Spleen (tissue), 11 donors: ENCODE data around the gene ENO3. TPM values are rescaled to one million over a fixed set of nuclear protein-coding genes. Genes with fewer than 3 reads are reported as not detected.

Experiments
- DNase-seq: peaks from one replicate; pipeline ENCODE4 v3.0.0-alpha.2; 2020
- H3K27ac ChIP-seq, 8 donors: fragments of 200-600 bp; sonication (generic) in 7 of 8; 1 replicate in 4 of 8; 2 replicates in 4 of 8; pipeline versions ENCODE4 v1.5.0 to v1.8.0; 2016 to 2021; ENCODE audit warnings: inconsistent platforms in 4 of 8, mild to moderate bottlenecking in 4 of 8, moderate library complexity in 1 of 8
- H3K27me3 ChIP-seq, 7 donors: fragments of 200-600 bp; sonication (generic) in 6 of 7; replicated peaks in 1 of 7; 1 replicate in 4 of 7; 2 replicates in 3 of 7; pipeline versions ENCODE4 v1.5.0 to v1.8.0; 2016 to 2021; ENCODE audit warnings: inconsistent platforms in 3 of 7, mild to moderate bottlenecking in 1 of 7
- H3K36me3 ChIP-seq, 6 donors: fragments of 200-600 bp; sonication (generic) in 5 of 6; 1 replicate in 4 of 6; 2 replicates in 2 of 6; pipeline versions ENCODE4 v1.5.0 to v1.8.0; 2016 to 2021; ENCODE audit warnings: inconsistent platforms in 2 of 6
- H3K4me1 ChIP-seq, 6 donors: fragments of 200-600 bp; sonication (generic) in 5 of 6; 1 replicate in 3 of 6; 2 replicates in 3 of 6; pipeline versions ENCODE4 v1.5.0 to v1.8.0; 2016 to 2021; ENCODE audit warnings: inconsistent platforms in 3 of 6
- H3K4me3 ChIP-seq, 8 donors: fragments of 200-600 bp; sonication (generic) in 7 of 8; 1 replicate in 4 of 8; 2 replicates in 4 of 8; pipeline versions ENCODE4 v1.5.0 to v1.8.0; 2016 to 2021; ENCODE audit warnings: inconsistent platforms in 4 of 8, mild to moderate bottlenecking in 4 of 8, moderate library complexity in 2 of 8
- H3K9me3 ChIP-seq, 8 donors: fragments of 200-600 bp; sonication (generic) in 7 of 8; 1 replicate in 4 of 8; 2 replicates in 4 of 8; pipeline versions ENCODE4 v1.5.0 to v1.8.0; 2016 to 2021; ENCODE audit warnings: inconsistent platforms in 4 of 8
- POLR2A ChIP-seq, 3 donors: fragments of 450-650 bp; IDR thresholded peaks; one replicate each; pipeline ENCODE4 v1.5.1; 2017; ENCODE audit warnings: antibody characterized with exemption in 3 of 3, mild to moderate bottlenecking in 1 of 3
- POLR2AphosphoS5 ChIP-seq, 3 donors: sonication (generic); formaldehyde crosslinking; IDR thresholded peaks; one replicate each; pipeline ENCODE4 v1.5.1; 2017; ENCODE audit warnings: antibody characterized with exemption in 3 of 3
- WGBS, 5 donors: extraction: QIAGEN DNeasy Blood & Tissue Kit in 3 of 5; methylation state at CpG; one replicate each; pipeline versions ENCODE4 v1.1.5 to v1.1.7; 2013 to 2018; 5-methylcytosine and 5-hydroxymethylcytosine counted together
- intact Hi-C: fragments of 100-400 bp; cut with DNase I; formaldehyde crosslinking; loops from one replicate; pipeline ENCODE4 v1.15.0; 2023; ENCODE audit warnings: low total_unique reads
- microRNA-seq, 3 donors: library from miRNA; unstranded; fragments of <30 nt; microRNA quantifications; one replicate each; pipeline versions ENCODE4 to v1.1.0, GENCODE V29; 2019 to 2020
- polyA plus RNA-seq, 3 donors: library from polyadenylated mRNA; stranded (reverse); fragments of 200-250 nt; gene quantifications; one replicate each; pipeline ENCODE4 v1.2.1, GENCODE V29; 2013
- small RNA-seq, 4 donors: library from RNA; depleted of rRNA; stranded (forward); fragments of <200 nt; gene quantifications; one replicate each; pipeline ENCODE3, GENCODE V24; 2016
- total RNA-seq, 7 donors: library from RNA; depleted of rRNA in 3 of 7; stranded (reverse); fragments of >200 nt in 3 of 7; fragmentation: NEBNext Ultra II Directional in 4 of 7; extraction: Animal tissue kit (Norgen Biotek cat#: 25700) in 4 of 7; gene quantifications; one replicate each; pipeline versions ENCODE4 v1.1.0 to v1.2.1, GENCODE V29; 2016 to 2021
- TF ChIP-seq, protein P1 (sequence below), 11 experiments: fragments of 200-600 bp in 7 of 11; fragments of 450-650 bp in 4 of 11; sonication (generic) in 4 of 11; IDR thresholded peaks in 8 of 11; conservative IDR thresholded peaks in 3 of 11; 1 replicate in 7 of 11; 2 replicates in 4 of 11; pipeline versions ENCODE4 v1.4.0 to v1.8.0; 2016 to 2021; ENCODE audit warnings: antibody characterized with exemption in 11 of 11, inconsistent platforms in 4 of 11, mild to moderate bottlenecking in 1 of 11
- donor health status: healthy with polysubstance abuse.
- donor health status: DM: no; HTN: no; CAD: no; lungs with moderate emphysema.
- donor health status: DM: no; HTN: no; CAD: no.
- donor health status: Bipolar disorder and iron deficiency.
- donor health status: healthy.
- donor health status: DM: no; HTN: no; CAD: no.
- donor health status: DM: yes; HTN: yes; CAD: no.

ENO3 gene
- total and polyA plus RNA-seq, 10 donors, result 3.1 to 23.4 (median 10.2) TPM

DNA sequence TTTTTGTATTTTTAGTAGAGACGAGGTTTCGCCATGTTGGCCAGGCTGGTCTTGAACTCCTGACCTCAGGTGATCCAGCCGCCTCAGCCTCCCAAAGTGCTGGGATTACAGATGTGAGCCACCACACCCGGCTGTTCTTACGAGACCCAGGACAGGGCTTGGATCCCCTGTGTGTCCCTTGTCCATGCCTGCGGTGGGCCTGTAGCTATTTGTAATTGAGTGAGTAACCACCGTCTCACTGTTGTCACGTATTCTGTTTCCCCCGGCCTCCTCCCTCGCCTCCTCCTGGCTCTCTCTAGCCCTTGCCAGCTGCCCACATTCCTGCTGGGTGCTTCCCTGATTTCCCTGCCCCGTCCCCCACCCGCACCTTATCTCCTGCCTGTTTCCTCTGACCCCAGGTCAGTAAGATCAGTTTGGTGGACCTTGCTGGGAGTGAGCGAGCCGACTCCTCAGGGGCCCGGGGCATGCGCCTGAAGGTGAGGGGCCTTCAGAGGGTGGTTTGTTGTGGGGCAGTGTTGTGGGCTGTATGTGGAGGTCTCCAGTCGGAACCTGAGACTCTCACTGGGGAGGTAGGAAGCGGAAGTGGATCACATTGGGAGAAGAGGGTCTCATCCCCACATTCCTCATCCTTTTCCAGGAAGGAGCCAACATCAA lies 52.4 kb downstream of the ENO3 start:
- Histone ChIP-seq H3K36me3 (peaks cover 3 to 83% (median 71%) of the 10 kb centered on the region in 6 donors), H3K27ac (no peak overlapping the region), H3K9me3 (no peaks in the 10 kb centered on the region), H3K4me1 (peaks cover 13 to 28% (median 21%) of the 10 kb centered on the region in 6 donors), H3K4me3 (no peak overlapping the region), H3K27me3 (no peaks in the 10 kb centered on the region)
- TF ChIP-seq, protein P1, sequence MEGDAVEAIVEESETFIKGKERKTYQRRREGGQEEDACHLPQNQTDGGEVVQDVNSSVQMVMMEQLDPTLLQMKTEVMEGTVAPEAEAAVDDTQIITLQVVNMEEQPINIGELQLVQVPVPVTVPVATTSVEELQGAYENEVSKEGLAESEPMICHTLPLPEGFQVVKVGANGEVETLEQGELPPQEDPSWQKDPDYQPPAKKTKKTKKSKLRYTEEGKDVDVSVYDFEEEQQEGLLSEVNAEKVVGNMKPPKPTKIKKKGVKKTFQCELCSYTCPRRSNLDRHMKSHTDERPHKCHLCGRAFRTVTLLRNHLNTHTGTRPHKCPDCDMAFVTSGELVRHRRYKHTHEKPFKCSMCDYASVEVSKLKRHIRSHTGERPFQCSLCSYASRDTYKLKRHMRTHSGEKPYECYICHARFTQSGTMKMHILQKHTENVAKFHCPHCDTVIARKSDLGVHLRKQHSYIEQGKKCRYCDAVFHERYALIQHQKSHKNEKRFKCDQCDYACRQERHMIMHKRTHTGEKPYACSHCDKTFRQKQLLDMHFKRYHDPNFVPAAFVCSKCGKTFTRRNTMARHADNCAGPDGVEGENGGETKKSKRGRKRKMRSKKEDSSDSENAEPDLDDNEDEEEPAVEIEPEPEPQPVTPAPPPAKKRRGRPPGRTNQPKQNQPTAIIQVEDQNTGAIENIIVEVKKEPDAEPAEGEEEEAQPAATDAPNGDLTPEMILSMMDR (IDR thresholded peaks at IDR 0.05 in 8 of 11, conservative IDR thresholded peaks at IDR 0.05 in 3 of 11), result no peak
- TF ChIP-seq POLR2A (IDR thresholded peaks at IDR 0.05) (no peak), POLR2AphosphoS5 (IDR thresholded peaks at IDR 0.05) (no peak)
- no peak for DNase-seq
- intact Hi-C loops, result no loop called here
- 92 to 96% (median 93%) methylated on average over 18 of the region's 18 CpGs for WGBS, 5 donors

Small RNAs within 50 kb of the gene (microRNA-seq; reads per million reads assigned to microRNA genes)
- gene MIR6864, result 0 to 0.35 (median 0.28) reads per million in 3 donors
- 0.28 to 1.1 (median 1.1) reads per million in 3 donors for gene MIR6865

Small RNAs within 50 kb of the gene (small RNA-seq; reads per million reads assigned to genes)
- gene MIR6864 (0 to 0.08 (median 0) reads per million in 4 donors), gene MIR6865 (0 to 0.14 (median 0.03) reads per million in 4 donors)

Other genes with a start within 250 kb of the ENO3 start
- 10 to 100 TPM; 21.7 to 67.6 (median 43.9) TPM for gene PELP1, start 247.0 kb upstream of the ENO3 start, total RNA-seq
- gene PELP1, start 247.0 kb upstream of the ENO3 start, polyA plus RNA-seq, result 10 to 100 TPM; 15.7 to 34.9 (median 25.8) TPM
- 100 to 1,000 TPM; 117 to 416 (median 226) TPM for gene ARRB2, start 240.5 kb upstream of the ENO3 start, total RNA-seq
- gene ARRB2, start 240.5 kb upstream of the ENO3 start, polyA plus RNA-seq, result 100 to 1,000 TPM in 2 of 3 donors, 10 to 100 TPM in 1; 61.4 to 127 (median 120) TPM
- 10 to 100 TPM; 17.1 to 42.7 (median 22.3) TPM for gene MED11, start 219.7 kb upstream of the ENO3 start, total RNA-seq
- gene MED11, start 219.7 kb upstream of the ENO3 start, polyA plus RNA-seq, result 10 to 100 TPM; 42.9 to 47.1 (median 43.8) TPM
- 10 to 100 TPM in 1 of 7 donors, 1 to 10 TPM in 6; 3.8 to 11.5 (median 5.2) TPM for gene ZMYND15, start 211.3 kb upstream of the ENO3 start, total RNA-seq
- gene ZMYND15, start 211.3 kb upstream of the ENO3 start, polyA plus RNA-seq, result 1 to 10 TPM; 1.8 to 3.1 (median 2.2) TPM
- 100 to 1,000 TPM in 1 of 7 donors, 10 to 100 TPM in 6; 45.5 to 104 (median 70.5) TPM for gene CXCL16, start 211.2 kb upstream of the ENO3 start, total RNA-seq
- gene CXCL16, start 211.2 kb upstream of the ENO3 start, polyA plus RNA-seq, result 10 to 100 TPM; 11.5 to 29.0 (median 17.2) TPM
- gene TM4SF5, start 179.2 kb upstream of the ENO3 start, total RNA-seq, result not detected
- gene TM4SF5, start 179.2 kb upstream of the ENO3 start, polyA plus RNA-seq, result not detected
- 10 to 100 TPM in 5 of 7 donors, 1 to 10 TPM in 2; 5.8 to 74.3 (median 16.5) TPM for gene VMO1, start 164.8 kb upstream of the ENO3 start, total RNA-seq
- 10 to 100 TPM in 1 of 3 donors, 1 to 10 TPM in 2; 5.0 to 10.9 (median 8.4) TPM for gene VMO1, start 164.8 kb upstream of the ENO3 start, polyA plus RNA-seq
- gene GLTPD2, start 162.2 kb upstream of the ENO3 start, total RNA-seq, result not detected
- under 1 TPM in 1 of 3 donors, not detected in 2; 0.06 TPM for gene GLTPD2, start 162.2 kb upstream of the ENO3 start, polyA plus RNA-seq
- 100 to 1,000 TPM in 1 of 7 donors, 10 to 100 TPM in 6; 72.9 to 143 (median 84.0) TPM for gene PSMB6, start 155.0 kb upstream of the ENO3 start, total RNA-seq
- gene PSMB6, start 155.0 kb upstream of the ENO3 start, polyA plus RNA-seq, result 100 to 1,000 TPM; 106 to 161 (median 124) TPM
- 10 to 100 TPM; 19.5 to 42.0 (median 37.4) TPM for gene PLD2, start 144.0 kb upstream of the ENO3 start, total RNA-seq
- 10 to 100 TPM in 2 of 3 donors, 1 to 10 TPM in 1; 6.0 to 14.1 (median 13.6) TPM for gene PLD2, start 144.0 kb upstream of the ENO3 start, polyA plus RNA-seq
- gene MINK1, start 117.8 kb upstream of the ENO3 start, total RNA-seq, result 100 to 1,000 TPM in 3 of 7 donors, 10 to 100 TPM in 4; 59.9 to 129 (median 92.2) TPM
- 10 to 100 TPM; 15.9 to 52.4 (median 28.4) TPM for gene MINK1, start 117.8 kb upstream of the ENO3 start, polyA plus RNA-seq
- 1 to 10 TPM; 1.6 to 4.1 (median 2.6) TPM for gene C17orf107, start 51.6 kb upstream of the ENO3 start, total RNA-seq
- under 1 TPM; 0.15 to 0.70 (median 0.26) TPM for gene C17orf107, start 51.6 kb upstream of the ENO3 start, polyA plus RNA-seq
- gene CHRNE, start 48.0 kb upstream of the ENO3 start, total RNA-seq, result 1 to 10 TPM in 4 of 7 donors, under 1 TPM in 3; 0.33 to 3.0 (median 1.9) TPM
- gene CHRNE, start 48.0 kb upstream of the ENO3 start, polyA plus RNA-seq, result 1 to 10 TPM; 1.2 to 1.4 (median 1.3) TPM
- gene GP1BA, start 18.8 kb upstream of the ENO3 start, total RNA-seq, result 1 to 10 TPM; 1.8 to 6.1 (median 3.0) TPM
- 1 to 10 TPM; 2.0 to 2.9 (median 2.8) TPM for gene GP1BA, start 18.8 kb upstream of the ENO3 start, polyA plus RNA-seq
- 10 to 100 TPM; 37.2 to 61.0 (median 42.9) TPM for gene SLC25A11, start 11.1 kb upstream of the ENO3 start, total RNA-seq
- 10 to 100 TPM; 22.1 to 52.6 (median 32.3) TPM for gene SLC25A11, start 11.1 kb upstream of the ENO3 start, polyA plus RNA-seq
- gene RNF167, start 10.9 kb upstream of the ENO3 start, total RNA-seq, result 100 to 1,000 TPM in 1 of 7 donors, 10 to 100 TPM in 6; 57.6 to 109 (median 78.6) TPM
- gene RNF167, start 10.9 kb upstream of the ENO3 start, polyA plus RNA-seq, result 100 to 1,000 TPM in 2 of 3 donors, 10 to 100 TPM in 1; 96.4 to 146 (median 129) TPM
- gene PFN1, start 2.6 kb upstream of the ENO3 start, total RNA-seq, result 1,000 to 10,000 TPM in 1 of 7 donors, 100 to 1,000 TPM in 6; 605 to 1,090 (median 842) TPM
- 1,000 to 10,000 TPM in 1 of 3 donors, 100 to 1,000 TPM in 2; 663 to 1,039 (median 970) TPM for gene PFN1, start 2.6 kb upstream of the ENO3 start, polyA plus RNA-seq
- 10 to 100 TPM; 34.8 to 62.3 (median 47.8) TPM for gene SPAG7, start 16.7 kb downstream of the ENO3 start, total RNA-seq
- 10 to 100 TPM; 73.6 to 89.1 (median 87.9) TPM for gene SPAG7, start 16.7 kb downstream of the ENO3 start, polyA plus RNA-seq
- gene CAMTA2, start 36.6 kb downstream of the ENO3 start, total RNA-seq, result 10 to 100 TPM; 36.6 to 78.0 (median 51.0) TPM
- 10 to 100 TPM; 21.3 to 79.8 (median 45.2) TPM for gene CAMTA2, start 36.6 kb downstream of the ENO3 start, polyA plus RNA-seq
- gene INCA1, start 46.4 kb downstream of the ENO3 start, total RNA-seq, result 1 to 10 TPM; 1.1 to 2.1 (median 1.6) TPM
- gene INCA1, start 46.4 kb downstream of the ENO3 start, polyA plus RNA-seq, result 1 to 10 TPM; 2.4 to 5.8 (median 3.2) TPM
- 100 to 1,000 TPM in 2 of 7 donors, 10 to 100 TPM in 5; 47.5 to 141 (median 79.7) TPM for gene KIF1C, start 46.8 kb downstream of the ENO3 start, total RNA-seq
- 10 to 100 TPM; 11.9 to 41.4 (median 12.0) TPM for gene KIF1C, start 46.8 kb downstream of the ENO3 start, polyA plus RNA-seq
- gene SLC52A1, start 84.3 kb downstream of the ENO3 start, total RNA-seq, result 1 to 10 TPM in 1 of 7 donors, under 1 TPM in 6; 0.34 to 2.0 (median 0.72) TPM
- gene SLC52A1, start 84.3 kb downstream of the ENO3 start, polyA plus RNA-seq, result under 1 TPM; 0.06 to 0.19 (median 0.11) TPM
- 10 to 100 TPM in 2 of 7 donors, 1 to 10 TPM in 5; 6.4 to 10.4 (median 9.0) TPM for gene ZFP3, start 127.3 kb downstream of the ENO3 start, total RNA-seq
- gene ZFP3, start 127.3 kb downstream of the ENO3 start, polyA plus RNA-seq, result 1 to 10 TPM; 2.8 to 3.6 (median 3.2) TPM
- gene ZNF232, start 160.8 kb downstream of the ENO3 start, total RNA-seq, result 10 to 100 TPM in 4 of 7 donors, 1 to 10 TPM in 3; 5.6 to 11.4 (median 10.6) TPM
- gene ZNF232, start 160.8 kb downstream of the ENO3 start, polyA plus RNA-seq, result 10 to 100 TPM in 1 of 3 donors, 1 to 10 TPM in 2; 8.1 to 10.3 (median 9.0) TPM
- under 1 TPM in 6 of 7 donors, not detected in 1; 0.09 to 0.37 (median 0.24) TPM for gene USP6, start 164.9 kb downstream of the ENO3 start, total RNA-seq
- under 1 TPM; 0.03 to 0.09 (median 0.08) TPM for gene USP6, start 164.9 kb downstream of the ENO3 start, polyA plus RNA-seq
- 10 to 100 TPM; 11.3 to 28.4 (median 15.6) TPM for gene ZNF594, start 240.7 kb downstream of the ENO3 start, total RNA-seq
- gene ZNF594, start 240.7 kb downstream of the ENO3 start, polyA plus RNA-seq, result 1 to 10 TPM; 2.4 to 3.1 (median 2.5) TPM